ENCODE measurements around the gene DCAF6. TPM values are rescaled to one million over a fixed set of nuclear protein-coding genes. Genes with fewer than 3 reads are reported as not detected.

Gene DCAF6
- total and polyA plus RNA-seq, 7 experiments from 2014 or later: 8.4 to 32.7 (median 27.9) TPM

GRCh38 chr1:168098534-168099320 lies 162.2 kb downstream of the DCAF6 start:
- no peaks in the 10 kb centered on the region for H3K4me1 ChIP-seq (ENCODE audit: control insufficient read depth in 2 of 2, insufficient read depth in 2 of 2, low read length in 2 of 2)
- ATAC-seq (no peak), DNase-seq (peak in 1 of 9 donors; percentile 9)
- intact Hi-C loops (cut with micrococcal nuclease): loop anchor here in 1 of 2 donors (1.0 kb wide), 1 partner anchor 36 kb away; no protein-coding TSS in a partner anchor
- H3K27ac Mint-ChIP-seq: no peak overlapping the region
- H3K9me3 ChIP-seq (ENCODE audit: control insufficient read depth in 2 of 3, low read length in 3 of 3): no peaks in the 10 kb centered on the region
- no peaks in the 10 kb centered on the region for H3K9me3 Mint-ChIP-seq
- H3K4me3 ChIP-seq (ENCODE audit: low read length): no peak overlapping the region
- POLR2A ChIA-PET: interaction anchor here (0.6 kb wide), 1 partner anchor 345 kb away, joined by 6 read pairs; no protein-coding TSS in a partner anchor
- H3K27me3 Mint-ChIP-seq: peaks cover 0 to 11% (median 0%) of the 10 kb centered on the region in 5 donors
- H3K36me3 Mint-ChIP-seq: no peaks in the 10 kb centered on the region
- H3K4me1 Mint-ChIP-seq: peaks cover 0 to 3% (median 0%) of the 10 kb centered on the region in 7 donors
- H3K36me3 ChIP-seq (ENCODE audit: control insufficient read depth in 2 of 3, insufficient read depth in 3 of 3, low read length in 3 of 3): no peaks in the 10 kb centered on the region
- CTCF ChIA-PET: no interaction called here
- no peak overlapping the region for H3K27ac ChIP-seq (ENCODE audit: low read depth, low read length)
- no peak overlapping the region for H3K4me3 Mint-ChIP-seq
- H3K27me3 ChIP-seq (ENCODE audit: control insufficient read depth in 2 of 2, insufficient read depth in 2 of 2, low read length in 2 of 2): no peaks in the 10 kb centered on the region

GRCh38 chr1:168099337-168099801 lies 162.9 kb downstream of the DCAF6 start:
- peaks cover 0 to 7% (median 0%) of the 10 kb centered on the region in 5 donors for H3K27me3 Mint-ChIP-seq
- ChIA-PET CTCF (no interaction called here), POLR2A (interaction anchor here (0.6 kb wide), 1 partner anchor 345 kb away, joined by 6 read pairs; no protein-coding TSS in a partner anchor)
- Histone ChIP-seq H3K9me3 (ENCODE audit: control insufficient read depth in 2 of 3, low read length in 3 of 3) (no peaks in the 10 kb centered on the region), H3K36me3 (ENCODE audit: control insufficient read depth in 2 of 3, insufficient read depth in 3 of 3, low read length in 3 of 3) (no peaks in the 10 kb centered on the region), H3K4me3 (ENCODE audit: low read length) (no peak overlapping the region), H3K27me3 (ENCODE audit: control insufficient read depth in 2 of 2, insufficient read depth in 2 of 2, low read length in 2 of 2) (no peaks in the 10 kb centered on the region), H3K27ac (ENCODE audit: low read depth, low read length) (no peak overlapping the region), H3K4me1 (ENCODE audit: control insufficient read depth in 2 of 2, insufficient read depth in 2 of 2, low read length in 2 of 2) (no peaks in the 10 kb centered on the region)
- H3K4me3 Mint-ChIP-seq: no peak overlapping the region
- ATAC-seq: no peak
- H3K9me3 Mint-ChIP-seq: no peaks in the 10 kb centered on the region
- H3K36me3 Mint-ChIP-seq: no peaks in the 10 kb centered on the region
- H3K4me1 Mint-ChIP-seq: peaks cover 0 to 3% (median 0%) of the 10 kb centered on the region in 7 donors
- peak in 1 of 9 donors; percentile 3 for DNase-seq
- no peak overlapping the region for H3K27ac Mint-ChIP-seq
- intact Hi-C loops (cut with micrococcal nuclease): no loop called here

DNA sequence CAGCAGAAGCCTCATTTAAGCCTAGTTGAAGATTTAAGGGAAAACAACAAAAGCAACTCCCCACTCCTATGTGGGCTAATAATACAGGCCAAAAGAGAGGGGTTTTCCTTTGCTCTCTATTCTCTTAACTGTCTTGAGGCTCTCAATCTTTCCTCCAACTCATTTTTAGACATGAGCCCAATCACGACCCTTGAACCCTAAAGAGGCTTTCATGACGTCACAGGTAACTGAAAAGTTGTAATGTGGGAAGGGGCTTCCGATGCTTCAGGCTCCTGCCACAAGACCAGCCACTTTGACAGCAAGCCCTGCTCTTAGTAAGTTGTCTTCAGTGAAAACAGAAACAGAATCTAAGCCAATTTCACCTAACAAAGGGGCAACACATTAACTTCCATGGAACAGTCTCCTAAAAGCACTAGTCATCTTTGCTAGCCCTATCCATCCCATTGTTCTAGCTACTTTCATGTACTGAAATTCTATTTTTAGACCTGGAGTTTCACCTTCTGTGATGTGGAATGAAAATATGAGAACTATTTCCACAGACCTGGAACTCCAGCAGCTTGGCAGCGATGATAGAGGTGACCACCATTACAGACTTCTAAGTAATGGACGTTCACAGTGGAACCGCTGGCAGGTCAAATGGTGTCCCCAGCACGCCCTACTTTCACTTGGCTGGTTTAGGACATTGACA lies 164.0 kb downstream of the DCAF6 start:
- Histone ChIP-seq H3K27me3 (ENCODE audit: control insufficient read depth in 2 of 2, insufficient read depth in 2 of 2, low read length in 2 of 2) (no peaks in the 10 kb centered on the region), H3K36me3 (ENCODE audit: control insufficient read depth in 2 of 3, insufficient read depth in 3 of 3, low read length in 3 of 3) (no peaks in the 10 kb centered on the region), H3K4me1 (ENCODE audit: control insufficient read depth in 2 of 2, insufficient read depth in 2 of 2, low read length in 2 of 2) (no peaks in the 10 kb centered on the region), H3K9me3 (ENCODE audit: control insufficient read depth in 2 of 3, low read length in 3 of 3) (no peaks in the 10 kb centered on the region), H3K27ac (ENCODE audit: low read depth, low read length) (no peak overlapping the region), H3K4me3 (ENCODE audit: low read length) (no peak overlapping the region)
- no peak for DNase-seq
- H3K4me1 Mint-ChIP-seq: peaks cover 0 to 1% (median 0%) of the 10 kb centered on the region in 7 donors
- no peaks in the 10 kb centered on the region for H3K9me3 Mint-ChIP-seq
- intact Hi-C loops (cut with micrococcal nuclease): no loop called here
- no peak for ATAC-seq
- H3K27ac Mint-ChIP-seq: no peak overlapping the region
- ChIA-PET POLR2A (no interaction called here), CTCF (no interaction called here)
- H3K27me3 Mint-ChIP-seq: peaks cover 0 to 1% (median 0%) of the 10 kb centered on the region in 5 donors
- no peaks in the 10 kb centered on the region for H3K36me3 Mint-ChIP-seq
- H3K4me3 Mint-ChIP-seq: no peak overlapping the region

DNA sequence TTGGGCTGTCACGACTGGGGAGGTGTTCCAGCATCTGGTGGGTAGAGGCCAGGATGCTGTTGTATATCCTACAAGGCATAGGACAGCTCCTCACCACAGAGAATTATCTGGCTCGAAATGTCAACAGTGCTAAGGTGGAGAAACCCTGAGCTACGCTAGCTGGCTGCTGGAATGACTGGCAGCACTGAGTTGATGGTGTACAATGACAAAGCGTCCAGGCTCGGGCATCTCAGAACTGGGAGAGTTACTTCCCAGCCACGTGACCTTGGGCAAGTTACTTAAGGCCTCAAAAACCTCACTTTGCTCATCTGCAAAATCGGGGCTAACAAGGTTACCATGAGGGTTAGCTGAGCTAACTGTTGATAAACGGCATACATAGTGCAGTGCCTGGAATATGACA lies 164.9 kb downstream of the DCAF6 start:
- H3K9me3 Mint-ChIP-seq: no peaks in the 10 kb centered on the region
- intact Hi-C loops (cut with micrococcal nuclease): no loop called here
- H3K27me3 ChIP-seq (ENCODE audit: control insufficient read depth in 2 of 2, insufficient read depth in 2 of 2, low read length in 2 of 2): no peaks in the 10 kb centered on the region
- no peak for ATAC-seq
- no peak overlapping the region for H3K27ac ChIP-seq (ENCODE audit: low read depth, low read length)
- H3K4me1 Mint-ChIP-seq: no peaks in the 10 kb centered on the region
- H3K4me3 Mint-ChIP-seq: no peak overlapping the region
- DNase-seq: no peak
- peaks cover 0 to 6% (median 3%) of the 10 kb centered on the region in 5 donors for H3K27me3 Mint-ChIP-seq
- ChIA-PET POLR2A (no interaction called here), CTCF (no interaction called here)
- H3K36me3 Mint-ChIP-seq: no peaks in the 10 kb centered on the region
- no peaks in the 10 kb centered on the region for H3K9me3 ChIP-seq (ENCODE audit: control insufficient read depth in 2 of 3, low read length in 3 of 3)
- H3K4me3 ChIP-seq (ENCODE audit: low read length): no peak overlapping the region
- no peak overlapping the region for H3K27ac Mint-ChIP-seq
- H3K36me3 ChIP-seq (ENCODE audit: control insufficient read depth in 2 of 3, insufficient read depth in 3 of 3, low read length in 3 of 3): no peaks in the 10 kb centered on the region
- no peaks in the 10 kb centered on the region for H3K4me1 ChIP-seq (ENCODE audit: control insufficient read depth in 2 of 2, insufficient read depth in 2 of 2, low read length in 2 of 2)

GRCh38 chr1:168102487-168102886 lies 166.0 kb downstream of the DCAF6 start:
- Histone ChIP-seq H3K4me3 (ENCODE audit: low read length) (no peak overlapping the region), H3K27ac (ENCODE audit: low read depth, low read length) (no peak overlapping the region), H3K9me3 (ENCODE audit: control insufficient read depth in 2 of 3, low read length in 3 of 3) (no peaks in the 10 kb centered on the region), H3K4me1 (ENCODE audit: control insufficient read depth in 2 of 2, insufficient read depth in 2 of 2, low read length in 2 of 2) (no peaks in the 10 kb centered on the region), H3K36me3 (ENCODE audit: control insufficient read depth in 2 of 3, insufficient read depth in 3 of 3, low read length in 3 of 3) (no peaks in the 10 kb centered on the region), H3K27me3 (ENCODE audit: control insufficient read depth in 2 of 2, insufficient read depth in 2 of 2, low read length in 2 of 2) (no peaks in the 10 kb centered on the region)
- no peaks in the 10 kb centered on the region for H3K4me1 Mint-ChIP-seq
- no peaks in the 10 kb centered on the region for H3K9me3 Mint-ChIP-seq
- DNase-seq: no peak
- no peak overlapping the region for H3K27ac Mint-ChIP-seq
- ATAC-seq: no peak
- ChIA-PET POLR2A (no interaction called here), CTCF (interaction anchor here (0.7 kb wide), 1 partner anchor 14 kb away, joined by 3 read pairs; no protein-coding TSS in a partner anchor)
- no peak overlapping the region for H3K4me3 Mint-ChIP-seq
- peaks cover 0 to 8% (median 4%) of the 10 kb centered on the region in 5 donors for H3K27me3 Mint-ChIP-seq
- no peaks in the 10 kb centered on the region for H3K36me3 Mint-ChIP-seq
- intact Hi-C loops (cut with micrococcal nuclease): no loop called here

DNA sequence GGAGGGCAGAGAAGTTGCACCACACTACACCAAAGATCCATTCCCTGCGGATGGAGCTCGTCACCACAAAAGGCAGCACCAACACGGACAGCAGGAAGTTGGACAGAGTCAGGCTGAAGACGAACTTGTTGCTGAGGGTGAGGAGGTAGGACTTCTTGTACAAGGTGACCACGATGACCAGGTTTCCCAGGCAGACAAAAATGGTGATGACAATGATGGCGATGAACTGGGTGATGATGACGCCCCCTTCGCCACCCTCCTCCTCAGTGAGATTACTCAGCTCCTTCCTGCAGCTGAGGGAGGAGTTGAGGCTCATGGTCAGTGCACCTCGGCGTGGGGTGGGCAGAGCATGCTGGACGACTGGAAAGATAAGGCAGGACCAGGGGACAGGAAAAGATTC lies 168.1 kb downstream of the DCAF6 start:
- no peak overlapping the region for H3K27ac Mint-ChIP-seq
- peaks cover 0 to 8% (median 4%) of the 10 kb centered on the region in 5 donors for H3K27me3 Mint-ChIP-seq
- intact Hi-C loops (cut with micrococcal nuclease): no loop called here
- no peaks in the 10 kb centered on the region for H3K9me3 Mint-ChIP-seq
- no peaks in the 10 kb centered on the region for H3K4me1 Mint-ChIP-seq
- Histone ChIP-seq H3K27me3 (ENCODE audit: control insufficient read depth in 2 of 2, insufficient read depth in 2 of 2, low read length in 2 of 2) (no peaks in the 10 kb centered on the region), H3K9me3 (ENCODE audit: control insufficient read depth in 2 of 3, low read length in 3 of 3) (no peaks in the 10 kb centered on the region), H3K4me1 (ENCODE audit: control insufficient read depth in 2 of 2, insufficient read depth in 2 of 2, low read length in 2 of 2) (no peaks in the 10 kb centered on the region), H3K27ac (ENCODE audit: low read depth, low read length) (no peak overlapping the region), H3K4me3 (ENCODE audit: low read length) (no peak overlapping the region), H3K36me3 (ENCODE audit: control insufficient read depth in 2 of 3, insufficient read depth in 3 of 3, low read length in 3 of 3) (no peaks in the 10 kb centered on the region)
- DNase-seq (no peak), ATAC-seq (no peak)
- CTCF ChIA-PET: no interaction called here
- H3K4me3 Mint-ChIP-seq: no peak overlapping the region
- no peaks in the 10 kb centered on the region for H3K36me3 Mint-ChIP-seq
- POLR2A ChIA-PET: interaction anchor here (0.7 kb wide), 1 partner anchor 1039 kb away, joined by 3 read pairs; no protein-coding TSS in a partner anchor
